Activated T-cell treated with anti-CD3 and anti-CD28 coated beads for 4 hours (primary cell): ENCODE data around the gene ZNF804B.

Experiments used
- DNase-seq: peaks from one replicate; pipeline ENCODE4 v3.0.0-alpha.2; 2020

Gene ZNF804B

GRCh38 chr7:89001306-89001705 is 241.8 kb downstream of the ZNF804B start:
- DNase-seq, result no peak

GRCh38 chr7:89002981-89003956 is 243.8 kb downstream of the ZNF804B start:
- DNase-seq, result no peak

GRCh38 chr7:89012016-89012415 is 252.5 kb downstream of the ZNF804B start:
- no peak for DNase-seq

- no peak for DNase-seq
Observed at GRCh38 chr7:89017695-89018094, 258.2 kb downstream of the ZNF804B start.

DNA sequence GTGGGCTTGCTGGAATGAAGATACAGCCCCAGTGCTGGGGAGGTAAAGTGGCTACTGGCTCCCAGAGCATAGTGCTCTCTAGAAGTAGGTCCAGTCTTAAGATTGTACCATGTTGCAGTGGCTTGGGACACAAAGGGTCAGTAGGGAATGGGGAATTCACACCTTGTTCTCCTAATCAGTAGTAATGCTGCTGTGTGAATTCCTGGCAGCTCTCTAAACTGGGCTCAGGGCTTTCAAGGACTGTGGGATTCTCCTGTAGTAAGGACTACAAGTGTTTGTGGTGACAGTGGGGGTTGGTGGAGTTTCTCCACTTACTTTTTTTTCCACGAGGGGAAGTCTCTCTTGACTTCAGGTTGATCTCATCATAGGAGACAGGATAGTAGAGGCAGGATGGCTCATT is 262.2 kb downstream of the ZNF804B start:
- no peak for DNase-seq

- no peak for DNase-seq
Observed at GRCh38 chr7:89023206-89023605, 263.7 kb downstream of the ZNF804B start.

- no peak for DNase-seq
Observed at GRCh38 chr7:89023877-89024276, 264.4 kb downstream of the ZNF804B start.

- DNase-seq, result no peak
Observed at GRCh38 chr7:89027781-89028180, 268.3 kb downstream of the ZNF804B start.

- no peak for DNase-seq
Observed at GRCh38 chr7:89028319-89028718, 268.8 kb downstream of the ZNF804B start.

GRCh38 chr7:89029864-89030263 is 270.4 kb downstream of the ZNF804B start:
- DNase-seq, result no peak

DNA sequence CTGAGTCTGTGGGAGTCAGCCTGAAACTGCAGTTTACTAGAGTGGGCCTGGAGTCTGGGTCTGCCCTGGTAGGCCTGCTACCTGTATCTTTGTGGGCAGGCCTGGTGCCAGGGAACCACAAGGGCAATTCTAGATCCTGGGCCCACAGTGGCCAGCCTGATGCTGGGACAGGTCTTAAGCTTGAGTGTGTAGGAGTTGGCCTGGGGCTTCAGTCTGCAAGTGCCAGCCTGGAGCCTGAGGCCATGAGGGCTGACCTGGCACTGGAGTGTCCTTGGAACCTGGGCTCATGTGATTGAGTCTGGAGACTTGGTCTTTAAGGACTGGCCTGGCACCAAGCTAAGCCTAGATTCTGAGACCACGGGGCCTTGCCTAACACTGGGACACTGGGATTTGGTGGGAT is 281.7 kb downstream of the ZNF804B start:
- DNase-seq, result no peak

DNA sequence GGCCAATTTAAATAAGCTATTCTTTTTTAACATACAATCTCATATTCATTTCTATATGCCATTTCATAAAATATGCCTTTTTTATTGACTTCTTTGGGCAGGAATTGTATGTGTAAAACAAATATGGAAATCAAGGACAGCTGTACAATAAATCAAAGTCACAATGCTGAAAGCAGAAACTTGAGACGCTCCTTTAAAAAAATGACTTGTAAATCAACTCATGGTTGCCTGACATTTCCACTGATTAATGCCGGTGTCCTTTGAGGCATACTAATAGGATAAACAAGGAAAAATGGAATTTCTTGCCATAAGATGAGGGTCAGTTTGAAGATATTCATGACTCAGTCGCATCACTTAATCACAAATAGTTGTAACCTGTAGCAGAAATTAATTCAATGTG is 283.4 kb downstream of the ZNF804B start:
- no peak for DNase-seq

GRCh38 chr7:89049043-89049442 is 289.5 kb downstream of the ZNF804B start:
- DNase-seq, result no peak

DNA sequence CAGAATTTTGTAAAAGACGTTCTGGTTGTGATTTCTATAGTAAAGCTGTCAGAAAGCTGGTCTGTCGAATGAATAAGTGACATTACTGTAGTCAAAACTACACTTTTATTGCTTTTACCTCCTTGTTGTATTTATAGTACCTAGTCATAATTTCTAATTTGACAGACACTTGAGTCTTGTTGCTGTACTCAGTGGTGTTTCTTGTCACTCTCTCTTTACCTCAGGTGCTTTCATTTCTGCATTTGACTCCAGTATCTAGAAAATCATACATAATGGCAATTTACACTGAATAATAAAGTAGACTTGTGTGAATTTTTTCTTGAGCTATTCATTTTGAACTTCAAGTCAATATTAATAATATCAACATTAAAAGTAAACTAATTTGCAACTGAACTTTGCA is 293.6 kb downstream of the ZNF804B start:
- DNase-seq, result no peak

GRCh38 chr7:89054361-89054760 is 294.9 kb downstream of the ZNF804B start:
- no peak for DNase-seq

DNA sequence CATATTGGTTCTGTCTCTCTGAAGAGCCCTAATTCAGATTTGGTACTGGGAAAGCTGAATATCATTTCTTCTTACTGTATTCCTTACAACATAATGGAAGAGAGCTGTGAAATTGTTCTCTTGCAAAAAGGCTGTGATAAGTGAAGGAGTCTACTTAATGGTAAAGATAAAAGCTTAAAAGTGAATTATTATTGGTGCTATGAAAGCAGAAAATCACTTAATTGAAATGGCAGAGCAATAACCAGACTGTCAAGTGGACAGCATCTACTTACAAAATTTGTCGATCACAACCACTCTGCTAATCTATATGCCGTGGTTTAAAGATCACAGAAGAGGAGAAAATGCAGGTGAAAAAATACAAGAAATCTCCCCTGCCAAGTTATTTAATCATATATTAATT is 300.7 kb downstream of the ZNF804B start:
- DNase-seq, result no peak

DNA sequence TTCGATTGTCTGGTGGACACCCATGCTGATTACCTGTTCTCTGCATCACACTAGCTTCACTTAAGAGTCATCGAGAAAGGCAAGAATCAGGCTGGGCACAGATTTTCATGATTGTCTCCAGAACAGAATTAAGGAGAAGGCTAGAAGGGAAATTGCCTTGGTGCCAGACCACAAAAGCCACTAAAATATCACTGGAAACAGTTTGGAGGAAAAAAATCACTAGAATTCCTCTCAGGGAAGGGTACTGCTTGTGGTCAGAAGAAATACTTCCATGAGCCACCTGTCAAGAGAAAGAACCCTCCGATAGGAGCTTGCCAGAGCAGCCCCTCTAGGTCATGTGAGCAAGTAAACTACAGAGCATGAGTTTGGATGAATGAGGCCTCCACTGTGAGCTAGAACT is 305.3 kb downstream of the ZNF804B start:
- DNase-seq, result no peak

DNA sequence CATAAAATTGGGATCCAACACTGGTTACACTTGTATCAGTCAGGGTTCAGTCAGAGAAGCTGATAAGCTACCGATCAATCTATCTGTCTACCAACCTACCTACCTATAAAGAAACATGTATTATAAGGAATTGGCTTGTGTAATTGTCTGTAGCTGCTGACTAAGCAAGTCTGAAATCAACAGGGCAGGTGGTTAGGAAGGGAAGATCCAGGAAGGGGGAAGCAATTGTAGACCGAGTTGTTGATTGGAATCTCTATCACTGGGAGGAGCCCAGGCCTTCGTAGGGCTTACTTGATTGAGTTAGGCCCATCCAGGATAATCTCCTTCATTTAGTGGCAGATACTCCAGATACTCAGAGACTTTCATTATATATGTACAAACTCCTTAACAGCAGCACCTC is 307.5 kb downstream of the ZNF804B start:
- no peak for DNase-seq

DNA sequence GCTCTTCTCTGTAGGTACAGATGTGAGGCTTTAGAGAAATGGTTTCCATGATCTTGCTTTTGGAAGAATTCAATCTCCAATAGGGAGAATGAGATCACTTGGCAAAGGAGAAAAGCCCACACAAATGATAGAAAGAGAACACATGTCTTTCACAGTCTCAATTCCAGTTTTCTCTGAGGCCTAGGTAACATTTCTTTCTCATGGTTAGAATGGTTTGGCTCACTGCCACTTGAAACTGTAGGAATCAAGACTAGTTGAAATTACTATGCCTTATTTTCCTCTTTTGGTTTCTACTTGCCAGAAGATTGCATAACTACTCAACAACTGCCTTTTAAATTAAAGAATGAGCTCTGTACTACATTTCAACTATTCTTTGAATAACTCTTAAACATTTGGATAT is 312.6 kb downstream of the ZNF804B start:
- DNase-seq, result no peak

DNA sequence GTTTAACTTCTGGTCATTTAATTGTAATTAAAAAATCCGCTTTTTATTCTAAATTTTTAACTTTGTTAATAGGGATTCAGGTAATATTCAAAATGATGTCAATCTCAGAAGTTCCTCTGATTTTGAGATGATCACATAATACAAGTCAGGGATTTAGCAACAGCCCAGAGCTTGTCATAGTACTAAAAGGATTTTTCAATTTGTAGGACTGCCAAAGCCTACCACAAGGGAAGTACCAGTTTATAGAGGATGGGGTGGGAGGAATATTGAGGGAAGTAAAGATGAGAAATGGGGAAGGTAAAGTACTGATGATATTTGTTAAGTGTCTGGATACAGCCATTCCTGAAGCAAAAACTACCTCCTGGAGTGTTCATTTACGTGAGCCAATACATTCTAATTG is 314.3 kb downstream of the ZNF804B start:
- DNase-seq, result no peak

- DNase-seq, result no peak
Observed at GRCh38 chr7:89077992-89078391, 318.5 kb downstream of the ZNF804B start.

DNA sequence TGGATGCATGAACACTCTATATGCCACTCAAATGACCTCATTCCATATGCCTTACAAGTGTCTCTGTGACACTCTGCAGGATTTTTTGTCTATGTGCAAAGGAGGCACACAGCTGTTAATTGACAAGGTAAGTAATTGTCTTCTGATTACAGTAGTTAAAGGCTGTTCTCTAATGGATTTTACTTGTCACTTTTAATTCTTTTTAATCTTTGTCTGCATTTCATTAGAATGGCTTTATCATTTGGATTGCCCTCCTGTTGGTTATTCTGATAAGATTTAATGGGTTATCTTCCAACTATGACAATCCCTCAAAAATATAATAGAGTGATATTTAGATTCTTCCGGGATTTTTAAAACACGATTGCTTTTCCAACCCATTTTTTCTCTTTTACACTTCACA is 326.1 kb downstream of the ZNF804B start:
- DNase-seq, result no peak

DNA sequence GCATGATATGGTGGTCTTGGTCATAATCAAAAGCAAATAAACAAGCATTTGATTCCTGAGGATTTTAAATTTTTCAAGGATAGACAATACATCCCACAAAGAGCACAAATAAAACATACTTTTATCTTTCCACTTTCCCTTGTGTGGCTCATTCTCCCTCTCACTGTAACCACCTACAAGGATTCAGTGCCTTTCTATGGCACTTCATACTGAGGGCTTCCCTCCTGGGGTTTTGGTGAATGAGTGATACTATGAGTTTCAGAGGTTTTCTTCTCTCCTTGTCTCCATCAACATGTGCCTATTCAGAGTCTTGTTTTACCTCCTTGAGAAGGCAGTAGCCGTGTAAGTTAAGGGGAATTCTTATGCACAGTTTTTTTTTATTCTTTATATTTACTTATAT is 332.1 kb downstream of the ZNF804B start:
- DNase-seq, result no peak

DNA sequence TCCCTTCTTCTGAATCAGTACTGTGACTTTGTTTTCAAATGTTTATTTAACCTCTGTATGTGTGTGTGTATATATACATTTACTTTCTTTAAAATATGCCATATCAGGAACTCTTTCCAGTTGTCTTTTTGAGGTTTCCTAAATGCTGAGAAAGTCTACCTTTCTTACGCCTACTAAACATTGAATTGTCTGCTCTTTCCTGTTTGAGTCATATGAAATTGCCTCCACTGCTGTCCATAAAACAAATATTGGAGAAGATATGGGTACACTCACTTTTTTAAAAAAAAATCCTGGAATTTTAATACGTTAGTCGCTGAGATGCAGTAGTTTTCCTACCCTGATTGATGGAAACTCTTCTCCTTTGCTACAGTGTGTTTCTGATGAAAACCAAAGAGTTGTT is 334.8 kb downstream of the ZNF804B start:
- DNase-seq, result no peak

DNA sequence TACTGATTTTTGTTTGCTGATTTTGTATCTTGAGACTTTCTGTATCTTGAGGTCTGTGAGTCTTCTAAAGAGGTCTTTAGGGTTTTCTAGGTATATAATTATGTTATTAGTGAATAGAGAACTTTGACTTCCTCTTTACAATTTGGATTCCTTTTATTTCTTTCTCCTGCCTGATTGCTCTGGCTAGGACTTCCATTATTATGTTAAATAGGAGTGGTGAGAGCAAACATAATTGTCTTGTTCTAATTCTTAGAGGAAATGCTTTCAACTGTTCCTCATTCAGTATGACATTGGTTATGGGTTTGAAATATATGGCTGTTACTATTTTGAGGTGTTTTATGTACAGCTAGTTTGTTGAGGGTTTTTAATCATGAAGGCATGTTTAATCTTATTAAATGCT is 344.1 kb downstream of the ZNF804B start:
- DNase-seq, result no peak
